ENCODE measurements around the gene SLIT1. TPM values are rescaled to one million over a fixed set of nuclear protein-coding genes. Genes with fewer than 3 reads are reported as not detected.

The SLIT1 gene
- total RNA-seq, 1 donor from 2014 or later, result 0.12 TPM

DNA sequence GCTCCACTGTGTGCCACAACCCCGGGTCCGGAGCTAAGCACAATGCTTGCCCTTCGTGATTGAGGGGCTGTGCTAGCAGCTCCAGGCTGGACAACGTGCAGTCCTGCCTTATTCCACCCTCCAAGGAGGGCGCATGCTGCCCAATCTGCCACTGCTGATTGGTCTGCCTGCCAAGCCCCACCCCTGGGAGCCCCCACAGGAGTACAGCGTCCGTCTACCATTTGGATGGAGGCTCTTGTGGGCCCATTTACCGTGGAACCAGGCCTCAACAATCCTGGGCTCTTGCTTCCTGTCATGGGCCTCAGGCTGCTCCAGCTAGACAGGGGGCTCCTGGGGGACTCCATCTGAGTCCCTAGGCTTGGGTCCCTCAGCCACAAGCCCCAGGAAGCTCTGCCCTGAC is 173.3 kb downstream of the SLIT1 start:
- no peak for DNase-seq (ENCODE audit: low read depth)
- H3K4me3 ChIP-seq (ENCODE audit: low read depth, low read length), result no peak overlapping the region
- TF ChIP-seq, protein P1, sequence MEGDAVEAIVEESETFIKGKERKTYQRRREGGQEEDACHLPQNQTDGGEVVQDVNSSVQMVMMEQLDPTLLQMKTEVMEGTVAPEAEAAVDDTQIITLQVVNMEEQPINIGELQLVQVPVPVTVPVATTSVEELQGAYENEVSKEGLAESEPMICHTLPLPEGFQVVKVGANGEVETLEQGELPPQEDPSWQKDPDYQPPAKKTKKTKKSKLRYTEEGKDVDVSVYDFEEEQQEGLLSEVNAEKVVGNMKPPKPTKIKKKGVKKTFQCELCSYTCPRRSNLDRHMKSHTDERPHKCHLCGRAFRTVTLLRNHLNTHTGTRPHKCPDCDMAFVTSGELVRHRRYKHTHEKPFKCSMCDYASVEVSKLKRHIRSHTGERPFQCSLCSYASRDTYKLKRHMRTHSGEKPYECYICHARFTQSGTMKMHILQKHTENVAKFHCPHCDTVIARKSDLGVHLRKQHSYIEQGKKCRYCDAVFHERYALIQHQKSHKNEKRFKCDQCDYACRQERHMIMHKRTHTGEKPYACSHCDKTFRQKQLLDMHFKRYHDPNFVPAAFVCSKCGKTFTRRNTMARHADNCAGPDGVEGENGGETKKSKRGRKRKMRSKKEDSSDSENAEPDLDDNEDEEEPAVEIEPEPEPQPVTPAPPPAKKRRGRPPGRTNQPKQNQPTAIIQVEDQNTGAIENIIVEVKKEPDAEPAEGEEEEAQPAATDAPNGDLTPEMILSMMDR (conservative IDR thresholded peaks at IDR 0.05; ENCODE audit: low read depth, low read length), result no peak

DNA sequence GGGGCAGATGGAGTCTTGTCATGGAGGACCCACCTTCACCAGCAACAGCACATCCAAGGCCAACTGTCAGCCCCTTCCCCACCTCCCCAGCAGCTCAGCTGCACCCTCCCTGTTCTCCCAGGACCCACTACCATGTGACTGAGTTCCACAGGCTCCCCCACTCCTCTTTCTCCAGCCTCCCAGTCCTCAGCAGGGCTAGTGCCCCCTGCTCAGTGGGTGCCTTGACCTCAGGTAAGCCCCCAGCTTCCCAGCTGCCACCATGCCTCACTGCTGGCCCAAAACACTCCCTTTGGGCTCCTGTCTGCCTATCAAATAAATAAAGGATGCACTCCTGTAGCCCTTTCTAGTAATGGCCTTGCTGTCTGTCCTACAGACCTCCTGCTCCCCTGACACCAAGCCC is 174.4 kb downstream of the SLIT1 start:
- DNase-seq (ENCODE audit: low read depth), result no peak
- H3K4me3 ChIP-seq (ENCODE audit: low read depth, low read length), result no peak overlapping the region
- TF ChIP-seq, protein P1 (conservative IDR thresholded peaks at IDR 0.05; ENCODE audit: low read depth, low read length), result no peak

DNA sequence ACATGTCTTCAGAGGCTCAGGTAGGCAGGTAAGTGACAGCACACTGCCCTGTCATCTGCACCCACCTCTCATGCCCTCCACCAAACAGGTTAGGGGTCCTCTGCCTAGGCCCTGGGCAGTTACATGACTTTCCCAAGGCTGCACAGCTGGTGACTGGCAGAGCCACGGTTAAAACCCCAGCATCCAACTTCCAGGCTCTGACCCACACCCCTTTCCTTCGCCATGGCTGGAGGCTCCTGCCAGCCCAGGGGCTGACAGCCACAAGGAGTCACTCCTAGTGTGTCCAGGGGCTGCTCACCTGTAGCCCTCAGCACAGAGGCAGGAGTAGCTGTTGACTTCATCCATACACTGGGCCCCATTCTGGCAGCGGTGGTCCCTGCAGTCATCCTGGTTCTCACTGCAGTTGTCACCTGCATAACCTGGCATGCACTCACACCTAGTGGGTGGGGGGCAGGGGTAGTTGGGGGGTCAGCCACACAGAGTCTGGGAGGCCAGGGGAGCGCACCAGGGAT is 175.0 kb downstream of the SLIT1 start:
- DNase-seq (ENCODE audit: low read depth), result no peak
- TF ChIP-seq, protein P1 (conservative IDR thresholded peaks at IDR 0.05; ENCODE audit: low read depth, low read length), result no peak
- H3K4me3 ChIP-seq (ENCODE audit: low read depth, low read length), result no peak overlapping the region

DNA sequence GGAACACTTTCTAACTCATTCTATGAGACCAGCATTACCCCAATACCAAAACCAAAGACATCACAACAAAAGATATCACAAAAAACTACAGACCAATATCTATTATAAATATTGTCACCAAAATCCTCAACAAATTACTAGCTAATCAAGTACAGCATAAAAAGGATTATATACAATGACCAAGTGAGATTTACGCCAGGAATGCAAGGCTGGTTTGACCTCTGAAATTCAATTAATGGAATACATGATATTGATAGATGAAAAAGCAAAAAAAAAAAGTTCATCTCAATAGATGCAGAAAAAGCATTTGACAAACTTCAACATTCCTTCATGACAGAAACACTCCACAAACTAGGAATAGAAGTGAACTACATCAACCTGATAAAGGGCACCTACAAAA is 178.3 kb downstream of the SLIT1 start:
- no peak overlapping the region for H3K4me3 ChIP-seq (ENCODE audit: low read depth, low read length)
- DNase-seq (ENCODE audit: low read depth), result no peak
- TF ChIP-seq, protein P1 (conservative IDR thresholded peaks at IDR 0.05; ENCODE audit: low read depth, low read length), result no peak

GRCh38 chr10:97006364-97006763 is 179.4 kb downstream of the SLIT1 start:
- no peak for DNase-seq (ENCODE audit: low read depth)
- H3K4me3 ChIP-seq (ENCODE audit: low read depth, low read length), result no peak overlapping the region
- TF ChIP-seq, protein P1 (conservative IDR thresholded peaks at IDR 0.05; ENCODE audit: low read depth, low read length), result no peak

DNA sequence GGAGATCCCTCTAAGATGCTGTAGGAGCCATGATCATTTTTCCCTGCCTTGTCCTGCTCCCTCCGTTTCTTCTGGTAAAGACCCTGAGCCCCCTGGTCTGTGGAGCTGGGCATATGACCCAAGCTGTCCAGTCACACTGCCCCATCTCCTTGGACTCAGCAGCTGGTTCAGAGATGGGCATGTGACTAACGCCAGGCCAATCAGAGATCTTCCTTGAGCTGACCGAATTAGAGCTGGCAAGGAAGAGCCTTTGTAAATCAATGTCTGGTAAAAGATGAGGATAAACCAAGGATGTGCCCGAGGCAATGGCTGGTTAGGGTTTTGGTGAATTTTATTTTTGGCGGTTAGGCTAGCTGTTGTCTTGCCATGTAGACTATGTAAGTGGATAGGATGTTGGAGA is 180.4 kb downstream of the SLIT1 start:
- TF ChIP-seq, protein P1 (conservative IDR thresholded peaks at IDR 0.05; ENCODE audit: low read depth, low read length), result no peak
- DNase-seq (ENCODE audit: low read depth), result no peak
- H3K4me3 ChIP-seq (ENCODE audit: low read depth, low read length), result no peak overlapping the region

DNA sequence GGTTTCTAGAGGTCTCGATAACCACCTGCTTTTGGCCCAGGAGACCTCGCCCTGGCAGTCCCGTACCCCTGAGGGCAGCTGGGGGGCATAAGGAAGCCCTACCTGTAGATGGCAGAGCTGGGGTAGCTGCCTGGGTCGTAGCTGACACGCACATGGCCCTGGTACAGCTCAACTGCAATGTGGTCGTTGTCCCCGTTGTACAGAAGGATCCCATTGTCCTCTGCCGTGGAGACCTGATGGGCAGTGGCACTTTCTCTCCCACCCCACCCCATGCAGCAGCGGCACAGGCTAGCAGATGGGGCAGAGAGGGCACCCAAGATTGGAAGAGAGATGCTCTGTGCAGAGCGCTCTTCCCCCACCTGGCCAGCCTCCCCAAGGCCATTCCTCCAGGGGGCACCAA is 181.2 kb downstream of the SLIT1 start:
- TF ChIP-seq, protein P1 (conservative IDR thresholded peaks at IDR 0.05; ENCODE audit: low read depth, low read length), result no peak
- no peak for DNase-seq (ENCODE audit: low read depth)

More for the DNA sequence above, 181.2 kb downstream of the SLIT1 start:
- no peak overlapping the region for H3K4me3 ChIP-seq (ENCODE audit: low read depth, low read length)
